ENCODE measurements around the gene MUSK. TPM values are rescaled to one million over a fixed set of nuclear protein-coding genes. Genes with fewer than 3 reads are reported as not detected.

Gene MUSK
- total and polyA plus RNA-seq, 2 donors (not counting 3 experiments of a cell fraction or from before 2014, with no cell fraction given) = 0.08 TPM; not detected in 1

DNA sequence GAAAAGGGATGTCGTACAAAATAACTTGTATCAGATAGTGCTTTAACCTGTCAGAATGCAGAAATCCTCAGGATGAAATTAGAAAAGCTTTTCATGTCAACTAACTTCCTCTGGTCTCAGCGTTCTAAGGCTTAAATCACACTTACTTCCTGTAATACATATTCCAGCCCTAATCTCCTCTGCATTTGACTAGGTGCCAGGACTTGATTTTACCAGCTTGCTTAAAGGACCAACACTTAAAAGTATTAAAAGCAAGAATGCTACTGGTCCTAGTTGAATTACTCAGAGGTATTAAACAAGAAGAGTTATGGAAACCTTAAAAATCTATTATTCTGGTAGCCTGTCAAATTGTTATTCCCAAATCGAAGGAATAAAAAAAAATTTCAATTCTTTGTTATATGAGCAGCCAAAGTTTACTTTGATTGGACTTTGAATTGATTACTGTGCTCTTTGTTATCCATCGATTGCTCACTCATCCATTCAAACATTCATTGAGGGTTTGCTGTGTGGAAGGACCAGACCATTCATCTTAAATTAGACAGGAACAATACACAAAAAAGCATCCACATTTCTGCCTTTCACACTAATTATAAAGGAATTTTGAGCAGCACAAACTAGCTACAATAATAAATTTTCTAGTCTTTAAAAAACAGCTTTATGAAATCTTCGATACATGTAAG lies 108.7 kb downstream of the MUSK start:
- Histone ChIP-seq H3K27me3 (ENCODE audit: control insufficient read depth in 2 of 2, insufficient read depth in 2 of 2, low read length in 2 of 2) (no peaks in the 10 kb centered on the region), H3K9me1 (replicated peaks; ENCODE audit: control insufficient read depth, extremely low read depth, insufficient read depth, low read length) (no peaks in the 10 kb centered on the region), H3K79me2 (ENCODE audit: control insufficient read depth, insufficient read depth, low read length) (no peaks in the 10 kb centered on the region), H4K20me1 (replicated peaks; ENCODE audit: control insufficient read depth, extremely low read depth, insufficient read depth, low read length) (no peaks in the 10 kb centered on the region), H3K9ac (replicated peaks; ENCODE audit: extremely low read depth, insufficient read depth, low read length) (no peak overlapping the region), H3K9me3 (replicated peaks; ENCODE audit: control insufficient read depth, insufficient read depth, low read length) (no peaks in the 10 kb centered on the region), H3K4me3 (replicated peaks in 1 of 3; ENCODE audit: insufficient read depth in 1 of 3, low read depth in 1 of 3, low read length in 3 of 3) (no peak overlapping the region), H3K36me3 (ENCODE audit: control insufficient read depth in 2 of 2, extremely low read depth in 1 of 2, insufficient read depth in 2 of 2, low read length in 2 of 2) (no peaks in the 10 kb centered on the region), H3K27ac (ENCODE audit: insufficient read depth, low read depth, low read length) (peak overlapping the region; percentile 20), H3K4me1 (ENCODE audit: control insufficient read depth, extremely low read depth, insufficient read depth, low read length) (peaks cover 20% of the 10 kb centered on the region), H2AFZ (ENCODE audit: low read depth, low read length) (peak overlapping the region; percentile 38), H3K4me2 (ENCODE audit: insufficient read depth, low read length) (peak overlapping the region; percentile 69)
- CTCF ChIA-PET = interaction anchor here (0.8 to 1.4 kb wide), 2 partner anchors 8 to 139 kb away, joined by 3 read pairs; no protein-coding TSS in a partner anchor
- intact Hi-C loops (cut with micrococcal nuclease) (loop anchor here (2.0 kb wide), 2 partner anchors 25 to 33 kb away; no protein-coding TSS in a partner anchor), dilution Hi-C loops (cut with MboI; ENCODE audit: extremely low pct_ligation_motif_present, low sequenced_read_pairs) (no loop called here)
- peak; percentile 68 for DNase-seq (ENCODE audit: low read depth, low spot score)
- FAIRE-seq = peak; percentile 79
- TF ChIP-seq GATA2 (IDR thresholded peaks at IDR 0.05; ENCODE audit: insufficient read depth, insufficient read length, low read depth, low read length) (peak; percentile 20), MYC (IDR thresholded peaks at IDR 0.05; ENCODE audit: low read depth, low read length) (no peak)
- POLR2A ChIA-PET = interaction anchor here (0.6 kb wide), 1 partner anchor 24 kb away, joined by 3 read pairs; no protein-coding TSS in a partner anchor
- BruUV-seq (replicated peaks) = no TSS peak

DNA sequence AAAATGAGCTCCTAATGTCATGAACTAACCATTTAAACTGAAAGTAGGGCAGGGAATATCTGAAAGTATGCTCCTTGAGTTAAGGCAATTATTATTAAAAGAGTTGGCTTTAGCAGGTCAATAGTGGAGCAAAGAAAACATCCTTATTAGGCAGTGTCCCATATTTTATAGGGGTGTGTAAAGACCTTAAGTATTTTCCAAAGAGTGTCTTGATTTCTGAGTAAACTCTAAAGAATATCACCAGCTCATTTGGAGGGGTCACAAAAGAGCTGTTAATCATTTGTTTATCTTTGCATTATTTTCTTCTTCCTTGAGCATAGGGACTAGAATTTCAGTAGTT lies 109.3 kb downstream of the MUSK start:
- Histone ChIP-seq H2AFZ (ENCODE audit: low read depth, low read length) (peak overlapping the region; percentile 38), H3K9me3 (replicated peaks; ENCODE audit: control insufficient read depth, insufficient read depth, low read length) (no peaks in the 10 kb centered on the region), H3K4me1 (ENCODE audit: control insufficient read depth, extremely low read depth, insufficient read depth, low read length) (peaks cover 20% of the 10 kb centered on the region), H3K27me3 (ENCODE audit: control insufficient read depth in 2 of 2, insufficient read depth in 2 of 2, low read length in 2 of 2) (no peaks in the 10 kb centered on the region), H3K27ac (ENCODE audit: insufficient read depth, low read depth, low read length) (no peak overlapping the region), H3K36me3 (ENCODE audit: control insufficient read depth in 2 of 2, extremely low read depth in 1 of 2, insufficient read depth in 2 of 2, low read length in 2 of 2) (no peaks in the 10 kb centered on the region), H3K9me1 (replicated peaks; ENCODE audit: control insufficient read depth, extremely low read depth, insufficient read depth, low read length) (no peaks in the 10 kb centered on the region), H3K4me3 (replicated peaks in 1 of 3; ENCODE audit: insufficient read depth in 1 of 3, low read depth in 1 of 3, low read length in 3 of 3) (no peak overlapping the region), H3K4me2 (ENCODE audit: insufficient read depth, low read length) (no peak overlapping the region), H4K20me1 (replicated peaks; ENCODE audit: control insufficient read depth, extremely low read depth, insufficient read depth, low read length) (no peaks in the 10 kb centered on the region), H3K9ac (replicated peaks; ENCODE audit: extremely low read depth, insufficient read depth, low read length) (no peak overlapping the region), H3K79me2 (ENCODE audit: control insufficient read depth, insufficient read depth, low read length) (no peaks in the 10 kb centered on the region)
- FAIRE-seq (no peak), DNase-seq (ENCODE audit: low read depth, low spot score) (no peak)
- no peak for TF ChIP-seq JUN (IDR thresholded peaks at IDR 0.05; ENCODE audit: borderline replicate concordance, insufficient read depth, insufficient read length, low read depth)
- TF ChIP-seq POLR2AphosphoS5 (IDR thresholded peaks at IDR 0.05; ENCODE audit: insufficient read depth, low read depth, low read length) = no peak
- TF ChIP-seq, protein P1, sequence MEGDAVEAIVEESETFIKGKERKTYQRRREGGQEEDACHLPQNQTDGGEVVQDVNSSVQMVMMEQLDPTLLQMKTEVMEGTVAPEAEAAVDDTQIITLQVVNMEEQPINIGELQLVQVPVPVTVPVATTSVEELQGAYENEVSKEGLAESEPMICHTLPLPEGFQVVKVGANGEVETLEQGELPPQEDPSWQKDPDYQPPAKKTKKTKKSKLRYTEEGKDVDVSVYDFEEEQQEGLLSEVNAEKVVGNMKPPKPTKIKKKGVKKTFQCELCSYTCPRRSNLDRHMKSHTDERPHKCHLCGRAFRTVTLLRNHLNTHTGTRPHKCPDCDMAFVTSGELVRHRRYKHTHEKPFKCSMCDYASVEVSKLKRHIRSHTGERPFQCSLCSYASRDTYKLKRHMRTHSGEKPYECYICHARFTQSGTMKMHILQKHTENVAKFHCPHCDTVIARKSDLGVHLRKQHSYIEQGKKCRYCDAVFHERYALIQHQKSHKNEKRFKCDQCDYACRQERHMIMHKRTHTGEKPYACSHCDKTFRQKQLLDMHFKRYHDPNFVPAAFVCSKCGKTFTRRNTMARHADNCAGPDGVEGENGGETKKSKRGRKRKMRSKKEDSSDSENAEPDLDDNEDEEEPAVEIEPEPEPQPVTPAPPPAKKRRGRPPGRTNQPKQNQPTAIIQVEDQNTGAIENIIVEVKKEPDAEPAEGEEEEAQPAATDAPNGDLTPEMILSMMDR (IDR thresholded peaks at IDR 0.05; ENCODE audit: extremely low read depth in 1 of 2, insufficient read depth in 1 of 2, low read depth in 1 of 2, low read length in 2 of 2) = no peak
- no peak for TF ChIP-seq GATA2 (IDR thresholded peaks at IDR 0.05; ENCODE audit: insufficient read depth, insufficient read length, low read depth, low read length)
- TF ChIP-seq POLR2A (IDR thresholded peaks at IDR 0.05; ENCODE audit: low read depth, low read length) = no peak
- no peak for TF ChIP-seq FOS (IDR thresholded peaks at IDR 0.05; ENCODE audit: borderline replicate concordance, insufficient read depth, low read length)
- no peak for TF ChIP-seq MYC (IDR thresholded peaks at IDR 0.05; ENCODE audit: low read depth, low read length)
- TF ChIP-seq, protein P2, sequence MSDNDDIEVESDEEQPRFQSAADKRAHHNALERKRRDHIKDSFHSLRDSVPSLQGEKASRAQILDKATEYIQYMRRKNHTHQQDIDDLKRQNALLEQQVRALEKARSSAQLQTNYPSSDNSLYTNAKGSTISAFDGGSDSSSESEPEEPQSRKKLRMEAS (IDR thresholded peaks at IDR 0.05; ENCODE audit: insufficient read depth, insufficient read length) = no peak
- TF ChIP-seq EZH2 (IDR thresholded peaks at IDR 0.05; ENCODE audit: borderline replicate concordance, low read depth, low read length, severe bottlenecking) = no peak
- BruUV-seq (replicated peaks) = no TSS peak
- dilution Hi-C loops (cut with MboI; ENCODE audit: extremely low pct_ligation_motif_present, low sequenced_read_pairs) = no loop called here
- ChIA-PET POLR2A (no interaction called here), CTCF (interaction anchor here (1.4 kb wide), 1 partner anchor 139 kb away, joined by 3 read pairs; no protein-coding TSS in a partner anchor)
- intact Hi-C loops (cut with micrococcal nuclease) = loop anchor here (2.0 kb wide), 2 partner anchors 25 to 33 kb away; no protein-coding TSS in a partner anchor

Measured in endothelial cell of umbilical vein (primary cell).